Measurements from ENCODE around the gene SMIM10L2A. TPM values are rescaled to one million over a fixed set of nuclear protein-coding genes. Genes with fewer than 3 reads are reported as not detected.

SMIM10L2A gene
- total and polyA plus RNA-seq, 8 donors: 1.00 to 2.5 (median 1.7) TPM; not detected in 3

DNA sequence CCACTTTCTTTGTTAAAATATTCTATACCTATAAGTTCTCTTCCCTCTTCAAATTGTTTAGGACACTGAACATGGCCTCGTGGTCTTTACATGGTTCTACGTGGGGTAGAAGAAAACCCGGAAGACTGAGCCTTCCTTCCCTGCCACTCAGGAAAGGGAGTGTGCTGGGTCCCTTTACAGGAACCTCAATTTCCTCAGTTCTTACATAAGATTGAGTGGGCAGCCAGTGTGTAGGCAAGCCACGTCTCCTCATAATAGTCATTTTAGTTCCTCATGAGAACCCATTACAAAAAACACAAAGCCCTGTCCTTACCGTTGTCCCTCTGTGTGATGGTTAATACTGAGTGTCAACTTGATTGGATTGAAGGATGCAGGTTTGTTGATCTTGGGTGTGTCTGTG lies 28.7 kb upstream of the SMIM10L2A start:
- Histone ChIP-seq H3K27me3 (no peaks in the 10 kb centered on the region), H3K27ac (no peak overlapping the region), H3K9me3 (no peaks in the 10 kb centered on the region), H3K4me3 (no peak overlapping the region), H3K4me1 (no peaks in the 10 kb centered on the region), H3K36me3 (no peaks in the 10 kb centered on the region)
- WGBS, 5 donors: 59 to 77% (median 72%) methylated on average over 4 to 5 of the region's 5 CpGs
- TF ChIP-seq POLR2AphosphoS5 (IDR thresholded peaks at IDR 0.05) (no peak), POLR2A (IDR thresholded peaks at IDR 0.05) (no peak), EP300 (IDR thresholded peaks at IDR 0.05) (no peak)
- TF ChIP-seq, protein P1, sequence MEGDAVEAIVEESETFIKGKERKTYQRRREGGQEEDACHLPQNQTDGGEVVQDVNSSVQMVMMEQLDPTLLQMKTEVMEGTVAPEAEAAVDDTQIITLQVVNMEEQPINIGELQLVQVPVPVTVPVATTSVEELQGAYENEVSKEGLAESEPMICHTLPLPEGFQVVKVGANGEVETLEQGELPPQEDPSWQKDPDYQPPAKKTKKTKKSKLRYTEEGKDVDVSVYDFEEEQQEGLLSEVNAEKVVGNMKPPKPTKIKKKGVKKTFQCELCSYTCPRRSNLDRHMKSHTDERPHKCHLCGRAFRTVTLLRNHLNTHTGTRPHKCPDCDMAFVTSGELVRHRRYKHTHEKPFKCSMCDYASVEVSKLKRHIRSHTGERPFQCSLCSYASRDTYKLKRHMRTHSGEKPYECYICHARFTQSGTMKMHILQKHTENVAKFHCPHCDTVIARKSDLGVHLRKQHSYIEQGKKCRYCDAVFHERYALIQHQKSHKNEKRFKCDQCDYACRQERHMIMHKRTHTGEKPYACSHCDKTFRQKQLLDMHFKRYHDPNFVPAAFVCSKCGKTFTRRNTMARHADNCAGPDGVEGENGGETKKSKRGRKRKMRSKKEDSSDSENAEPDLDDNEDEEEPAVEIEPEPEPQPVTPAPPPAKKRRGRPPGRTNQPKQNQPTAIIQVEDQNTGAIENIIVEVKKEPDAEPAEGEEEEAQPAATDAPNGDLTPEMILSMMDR (IDR thresholded peaks at IDR 0.05): no peak
- intact Hi-C loops (cut with DNase I; ENCODE audit: low total_unique reads): no loop called here
- no peak for DNase-seq

DNA sequence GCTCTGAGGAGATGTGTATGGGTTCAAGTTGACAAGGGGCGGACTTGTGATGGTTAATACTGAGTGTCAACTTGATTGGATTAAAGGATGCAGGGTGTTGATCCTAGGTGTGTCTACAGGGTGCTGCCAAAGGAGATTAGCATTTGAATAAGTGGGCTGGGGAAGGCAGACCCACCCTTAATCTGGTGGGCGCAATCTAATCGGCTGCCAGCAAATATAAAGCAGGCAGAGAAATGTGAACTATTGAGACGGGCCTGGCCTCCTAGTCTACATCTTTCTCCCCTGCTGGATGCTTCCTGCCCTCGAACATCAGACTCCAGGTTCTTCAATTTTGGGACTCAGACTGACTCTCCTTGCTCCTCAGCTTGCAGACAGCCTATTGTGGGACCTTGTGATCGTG lies 26.7 kb upstream of the SMIM10L2A start:
- no peaks in the 10 kb centered on the region for H3K4me1 ChIP-seq
- TF ChIP-seq, protein P1 (IDR thresholded peaks at IDR 0.05): no peak
- no peak for TF ChIP-seq POLR2AphosphoS5 (IDR thresholded peaks at IDR 0.05)
- no peak for TF ChIP-seq POLR2A (IDR thresholded peaks at IDR 0.05)
- TF ChIP-seq EP300 (IDR thresholded peaks at IDR 0.05): no peak
- no peak overlapping the region for H3K4me3 ChIP-seq
- DNase-seq: no peak
- no peaks in the 10 kb centered on the region for H3K9me3 ChIP-seq
- 67 to 82% (median 78%) methylated on average over 4 to 6 of the region's 6 CpGs for WGBS, 5 donors
- H3K27ac ChIP-seq: no peak overlapping the region
- H3K27me3 ChIP-seq: no peaks in the 10 kb centered on the region
- intact Hi-C loops (cut with DNase I; ENCODE audit: low total_unique reads): no loop called here
- H3K36me3 ChIP-seq: no peaks in the 10 kb centered on the region

DNA sequence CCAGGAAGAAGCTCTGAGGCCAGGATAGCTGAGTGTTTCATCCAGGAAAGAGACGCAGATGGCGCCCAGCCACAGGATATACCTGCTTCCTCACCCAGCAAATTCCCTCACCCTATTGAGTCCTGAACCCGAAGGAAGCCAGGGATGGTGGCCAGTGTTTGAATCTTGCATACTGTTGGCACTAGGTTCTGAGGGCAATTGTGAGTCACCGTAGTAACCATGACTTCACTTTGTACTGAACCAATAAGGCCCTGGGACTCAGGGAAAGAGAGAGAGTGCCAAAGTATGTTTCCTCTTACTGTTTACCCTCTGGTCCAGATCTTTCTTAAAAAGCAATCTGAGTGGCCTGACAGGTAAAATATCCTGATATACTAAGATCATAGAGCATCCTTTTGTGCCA lies 25.6 kb upstream of the SMIM10L2A start:
- intact Hi-C loops (cut with DNase I; ENCODE audit: low total_unique reads): no loop called here
- no peak for TF ChIP-seq POLR2A (IDR thresholded peaks at IDR 0.05)
- TF ChIP-seq POLR2AphosphoS5 (IDR thresholded peaks at IDR 0.05): no peak
- TF ChIP-seq, protein P1 (IDR thresholded peaks at IDR 0.05): no peak
- TF ChIP-seq EP300 (IDR thresholded peaks at IDR 0.05): no peak
- peak in 1 of 2 donors; percentile 17 for DNase-seq
- WGBS, 5 donors: 62 to 76% (median 69%) methylated on average over 3 to 4 of the region's 4 CpGs
- Histone ChIP-seq H3K27me3 (no peaks in the 10 kb centered on the region), H3K27ac (no peak overlapping the region), H3K4me3 (no peak overlapping the region), H3K4me1 (no peaks in the 10 kb centered on the region), H3K36me3 (no peaks in the 10 kb centered on the region), H3K9me3 (no peaks in the 10 kb centered on the region)

DNA sequence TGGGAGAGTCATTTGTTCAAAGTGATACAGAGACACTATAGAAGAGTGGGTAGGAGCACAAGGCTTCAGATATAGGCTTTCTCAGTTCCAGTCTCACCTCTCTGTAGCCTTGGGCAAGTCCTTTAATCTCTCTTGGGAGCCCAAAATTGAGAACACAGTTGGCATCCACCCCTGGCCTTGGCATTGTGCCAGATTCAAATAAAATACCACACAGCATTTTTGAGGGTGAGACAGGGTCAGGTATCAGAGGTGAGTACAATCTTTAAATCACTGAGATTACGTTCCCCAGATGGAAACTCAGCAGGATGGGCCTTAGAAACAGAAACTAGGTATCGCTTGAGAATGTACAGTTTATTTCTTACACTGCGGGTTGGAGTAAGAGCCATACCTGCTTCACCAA lies 25.2 kb upstream of the SMIM10L2A start:
- Histone ChIP-seq H3K9me3 (no peaks in the 10 kb centered on the region), H3K4me1 (no peaks in the 10 kb centered on the region), H3K27me3 (no peaks in the 10 kb centered on the region), H3K36me3 (no peaks in the 10 kb centered on the region), H3K27ac (no peak overlapping the region), H3K4me3 (no peak overlapping the region)
- 72 to 86% (median 82%) methylated on average over 3 of the region's 3 CpGs for WGBS, 5 donors
- intact Hi-C loops (cut with DNase I; ENCODE audit: low total_unique reads): no loop called here
- no peak for DNase-seq
- no peak for TF ChIP-seq EP300 (IDR thresholded peaks at IDR 0.05)
- TF ChIP-seq, protein P1 (IDR thresholded peaks at IDR 0.05): no peak
